H9 (cell line): Measurements from ENCODE around the gene NPAS2. TPM values are rescaled to one million over a fixed set of nuclear protein-coding genes. Genes with fewer than 3 reads are reported as not detected.

Experiments
- DNase-seq: peaks from one replicate; pipeline ENCODE4 v3.0.0-alpha.2; 2017
- H2AFZ ChIP-seq: one replicate; pipeline ENCODE4 v1.6.1; 2013; ENCODE audit warnings: mild to moderate bottlenecking, low read length, control low read depth, moderate library complexity
- H2AK5ac ChIP-seq: 2 replicates; pipeline ENCODE4 v1.6.1; 2013; ENCODE audit warnings: low read length, control low read depth, mixed read lengths; ENCODE audit not compliant: insufficient read length
- H2BK120ac ChIP-seq: one replicate; pipeline ENCODE4 v1.6.1; 2013; ENCODE audit warnings: low read depth, mild to moderate bottlenecking, low read length, control low read depth, inconsistent platforms; ENCODE audit not compliant: poor library complexity, severe bottlenecking
- H2BK12ac ChIP-seq: 2 replicates; pipeline ENCODE4 v1.6.1; 2013; ENCODE audit warnings: low read length, control low read depth, mixed read lengths, low read depth; ENCODE audit not compliant: insufficient read length
- H2BK15ac ChIP-seq: 2 replicates; pipeline ENCODE4 v1.6.1; 2013; ENCODE audit warnings: low read depth, low read length, control low read depth
- H2BK20ac ChIP-seq: one replicate; pipeline ENCODE4 v1.6.1; 2013; ENCODE audit warnings: low read depth, mild to moderate bottlenecking, low read length, control low read depth, inconsistent platforms; ENCODE audit not compliant: poor library complexity, severe bottlenecking
- H2BK5ac ChIP-seq: 2 replicates; pipeline ENCODE4 v1.6.1; 2013; ENCODE audit warnings: low read length, control low read depth, mixed read lengths; ENCODE audit not compliant: insufficient read length
- H3K14ac ChIP-seq: 2 replicates; pipeline ENCODE4 v1.6.1; 2013; ENCODE audit warnings: low read length, control low read depth; ENCODE audit not compliant: insufficient read depth
- H3K18ac ChIP-seq: 2 replicates; pipeline ENCODE4 v1.6.1; 2013; ENCODE audit warnings: low read depth, mild to moderate bottlenecking, mixed read lengths, low read length, control low read depth; ENCODE audit not compliant: insufficient read length
- H3K23ac ChIP-seq: 2 replicates; pipeline ENCODE4 v1.6.1; 2013; ENCODE audit warnings: low read length, control low read depth, mixed read lengths, low read depth; ENCODE audit not compliant: insufficient read length
- H3K23me2 ChIP-seq: 2 replicates; pipeline ENCODE4 v1.6.1; 2013; ENCODE audit warnings: low read depth, mild to moderate bottlenecking, mixed read lengths, low read length, control low read depth; ENCODE audit not compliant: insufficient read length, poor library complexity, severe bottlenecking
- H3K27ac ChIP-seq: 2 replicates; pipeline ENCODE4 v1.5.1; 2013; ENCODE audit warnings: low read length, control low read depth, mixed read lengths, low read depth; ENCODE audit not compliant: insufficient read length
- H3K27me3 ChIP-seq: 2 replicates; pipeline ENCODE4 v1.6.1; 2013; ENCODE audit warnings: low read length, control low read depth, inconsistent platforms; ENCODE audit not compliant: insufficient read depth
- H3K4ac ChIP-seq: 2 replicates; pipeline ENCODE4 v1.6.1; 2013; ENCODE audit warnings: low read depth, mild to moderate bottlenecking, control low read depth, inconsistent platforms, low read length, moderate library complexity
- H3K4me1 ChIP-seq: 2 replicates; pipeline ENCODE4 v1.6.1; 2013; ENCODE audit warnings: low read length, control low read depth, inconsistent platforms; ENCODE audit not compliant: insufficient read depth
- H3K4me2 ChIP-seq: 2 replicates; pipeline ENCODE4 v1.6.1; 2013; ENCODE audit warnings: low read length, control low read depth, mixed read lengths; ENCODE audit not compliant: insufficient read length, insufficient read depth
- H3K56ac ChIP-seq: 2 replicates; pipeline ENCODE4 v1.6.1; 2013; ENCODE audit warnings: low read depth, mild to moderate bottlenecking, mixed read lengths, low read length, control low read depth; ENCODE audit not compliant: insufficient read length
- H3K79me1 ChIP-seq: 2 replicates; pipeline ENCODE4 v1.6.1; 2013; ENCODE audit warnings: low read depth, mild to moderate bottlenecking, moderate library complexity, low read length, control low read depth, inconsistent platforms; ENCODE audit not compliant: insufficient read depth, poor library complexity, severe bottlenecking
- H3K79me2 ChIP-seq: 2 replicates; pipeline ENCODE4 v1.6.1; 2013; ENCODE audit warnings: low read length, control low read depth, inconsistent platforms; ENCODE audit not compliant: insufficient read depth
- H3K9ac ChIP-seq: 2 replicates; pipeline ENCODE4 v1.6.1; 2013; ENCODE audit warnings: low read length, control low read depth, mixed read lengths; ENCODE audit not compliant: insufficient read length; ENCODE audit errors: extremely low read depth
- H3K9me3 ChIP-seq: one replicate; pipeline ENCODE4 v1.6.1; 2013; ENCODE audit warnings: low read depth, low read length, inconsistent platforms; ENCODE audit not compliant: control insufficient read depth
- H3T11ph ChIP-seq: one replicate; pipeline ENCODE4 v1.6.1; 2013; ENCODE audit warnings: mild to moderate bottlenecking, low read length, control low read depth, inconsistent platforms
- H4K20me1 ChIP-seq: one replicate; pipeline ENCODE4 v1.6.1; 2013; ENCODE audit not compliant: control insufficient read depth, insufficient read length, insufficient read depth
- H4K5ac ChIP-seq: 2 replicates; pipeline ENCODE4 v1.6.1; 2013; ENCODE audit warnings: low read depth, mild to moderate bottlenecking, mixed read lengths, low read length, control low read depth; ENCODE audit not compliant: insufficient read length
- H4K8ac ChIP-seq: replicated peaks from 2 replicates; pipeline ENCODE4 v1.6.1; 2013; ENCODE audit warnings: low read length, control low read depth, mixed read lengths, low read depth; ENCODE audit not compliant: insufficient read length
- H4K91ac ChIP-seq: 2 replicates; pipeline ENCODE4 v1.6.1; 2013; ENCODE audit warnings: low read depth, mild to moderate bottlenecking, moderate library complexity, mixed read lengths, low read length, control low read depth; ENCODE audit not compliant: insufficient read length
- H3K27ac Mint-ChIP-seq, 3 experiments: 2 replicates in 2 of 3; 3 replicates in 1 of 3; pipeline ENCODE4 v1.8.0; 2020 to 2021; ENCODE audit warnings: mixed read lengths in 3 of 3, mild to moderate bottlenecking in 1 of 3, moderate library complexity in 1 of 3
- H3K27me3 Mint-ChIP-seq: 2 replicates; pipeline ENCODE4 v1.8.0; 2021; ENCODE audit warnings: low read depth, mild to moderate bottlenecking, moderate library complexity, mixed read lengths
- H3K36me3 Mint-ChIP-seq, 3 experiments: 2 replicates in 2 of 3; 3 replicates in 1 of 3; pipeline ENCODE4 v1.8.0; 2020 to 2021; ENCODE audit warnings: low read depth in 3 of 3, mixed read lengths in 3 of 3; ENCODE audit not compliant: insufficient read depth in 1 of 3
- H3K4me1 Mint-ChIP-seq, 2 experiments: 2 replicates each; pipeline ENCODE4 v1.8.0; 2020; ENCODE audit warnings: mixed read lengths in 2 of 2
- H3K4me3 Mint-ChIP-seq, 2 experiments: 2 replicates in 1 of 2; 3 replicates in 1 of 2; pipeline ENCODE4 v1.8.0; 2020 to 2021; ENCODE audit warnings: mild to moderate bottlenecking in 2 of 2, mixed read lengths in 2 of 2, moderate library complexity in 1 of 2
- H3K9me3 Mint-ChIP-seq, 2 experiments: 2 replicates in 1 of 2; 3 replicates in 1 of 2; pipeline ENCODE4 v1.8.0; 2020; ENCODE audit warnings: mild to moderate bottlenecking in 2 of 2, mixed read lengths in 2 of 2, moderate library complexity in 1 of 2
- WGBS: extraction: QIAGEN DNeasy Blood & Tissue Kit; methylation state at CpG from one replicate; pipeline ENCODE4 v1.1.7; 2013; ENCODE audit warnings: missing lambda C conversion rate, low lambda C conversion rate, mixed read lengths; ENCODE audit not compliant: insufficient read length; ENCODE audit errors: extremely low coverage; 5-methylcytosine and 5-hydroxymethylcytosine counted together
- total RNA-seq: library from RNA; stranded (reverse); gene quantifications from 2 replicates; pipeline ENCODE4 v1.2.1, GENCODE V29; 2021
- TF ChIP-seq, protein P1 (sequence below): fragments of 200-600 bp; sonication (generic); conservative IDR thresholded peaks from 3 replicates; pipeline ENCODE4 v1.8.0; 2021; ENCODE audit warnings: antibody characterized with exemption, mild to moderate bottlenecking

NPAS2 gene
- total RNA-seq, 1 experiment from 2014 or later, result 1.3 TPM

DNA sequence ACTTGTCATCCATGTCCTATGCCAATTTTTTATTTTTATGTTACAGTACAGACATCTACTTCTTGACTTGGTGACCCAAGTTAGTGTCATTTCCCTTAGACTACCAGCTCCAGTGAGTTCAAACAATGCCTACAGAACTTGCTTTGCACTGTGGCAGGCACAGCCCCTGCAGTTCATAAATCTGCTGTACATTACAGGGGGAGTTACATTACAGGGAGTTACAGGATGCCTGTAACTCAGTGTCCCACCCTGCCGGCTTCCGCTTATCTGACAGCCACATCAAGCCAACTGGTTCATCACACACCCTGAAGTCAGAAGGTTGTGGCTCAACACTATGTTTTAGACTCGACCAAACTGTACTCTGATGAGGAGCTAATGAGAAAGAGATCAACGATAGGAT is 7.8 kb upstream of the NPAS2 start:
- Histone ChIP-seq H2AK5ac (no peak overlapping the region), H2BK5ac (no peak overlapping the region), H2BK120ac (no peak overlapping the region), H3K23me2 (no peaks in the 10 kb centered on the region), H3K14ac (no peak overlapping the region), H3K4ac (no peak overlapping the region), H4K8ac (no peak overlapping the region), H2BK12ac (no peak overlapping the region), H3K23ac (no peak overlapping the region), H3K4me1 (0 out of 2 replicates have a peak, but pooled peaks cover 4% of the 10 kb centered on the region), H4K91ac (no peak overlapping the region), H3K79me1 (no peaks in the 10 kb centered on the region), H4K20me1 (no peaks in the 10 kb centered on the region), H3K4me2 (no peak overlapping the region), H3K9ac (no peak overlapping the region), H4K5ac (no peak overlapping the region), H3K18ac (no peak overlapping the region), H2BK20ac (no peak overlapping the region), H3K9me3 (no peaks in the 10 kb centered on the region), H3K79me2 (no peaks in the 10 kb centered on the region), H3K56ac (no peak overlapping the region), H2AFZ (no peak overlapping the region), H3K27ac (no peak overlapping the region), H2BK15ac (no peak overlapping the region), H3K27me3 (no peaks in the 10 kb centered on the region), H3T11ph (no peak overlapping the region)
- H3K4me3 Mint-ChIP-seq, result no peak overlapping the region
- no peak overlapping the region for H3K27ac Mint-ChIP-seq
- peaks cover 0 to 5% of the 10 kb centered on the region in 2 experiments; a peak in 1 of 5 replicates for H3K9me3 Mint-ChIP-seq
- no peak for DNase-seq
- peaks cover 27 to 33% of the 10 kb centered on the region in 2 experiments for H3K4me1 Mint-ChIP-seq
- no CpG with 5 or more reads among the region's 4 CpGs for WGBS
- peaks cover 37% of the 10 kb centered on the region for H3K27me3 Mint-ChIP-seq
- H3K36me3 Mint-ChIP-seq, result no peaks in the 10 kb centered on the region
- TF ChIP-seq, protein P1, sequence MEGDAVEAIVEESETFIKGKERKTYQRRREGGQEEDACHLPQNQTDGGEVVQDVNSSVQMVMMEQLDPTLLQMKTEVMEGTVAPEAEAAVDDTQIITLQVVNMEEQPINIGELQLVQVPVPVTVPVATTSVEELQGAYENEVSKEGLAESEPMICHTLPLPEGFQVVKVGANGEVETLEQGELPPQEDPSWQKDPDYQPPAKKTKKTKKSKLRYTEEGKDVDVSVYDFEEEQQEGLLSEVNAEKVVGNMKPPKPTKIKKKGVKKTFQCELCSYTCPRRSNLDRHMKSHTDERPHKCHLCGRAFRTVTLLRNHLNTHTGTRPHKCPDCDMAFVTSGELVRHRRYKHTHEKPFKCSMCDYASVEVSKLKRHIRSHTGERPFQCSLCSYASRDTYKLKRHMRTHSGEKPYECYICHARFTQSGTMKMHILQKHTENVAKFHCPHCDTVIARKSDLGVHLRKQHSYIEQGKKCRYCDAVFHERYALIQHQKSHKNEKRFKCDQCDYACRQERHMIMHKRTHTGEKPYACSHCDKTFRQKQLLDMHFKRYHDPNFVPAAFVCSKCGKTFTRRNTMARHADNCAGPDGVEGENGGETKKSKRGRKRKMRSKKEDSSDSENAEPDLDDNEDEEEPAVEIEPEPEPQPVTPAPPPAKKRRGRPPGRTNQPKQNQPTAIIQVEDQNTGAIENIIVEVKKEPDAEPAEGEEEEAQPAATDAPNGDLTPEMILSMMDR, result no peak
